Panc1 (cell line): ENCODE results near the gene CNTRL. TPM values are rescaled to one million over a fixed set of nuclear protein-coding genes. Genes with fewer than 3 reads are reported as not detected.

Source experiments
- ATAC-seq: fragments of 200-7000 bp; cut with Tn5 transposase; 2 replicates; pipeline ENCODE4 v1.9.1; 2020; ENCODE audit warnings: mild to moderate bottlenecking, moderate library complexity
- BruUV-seq: library from RNA; stranded (reverse); fragments of 400-500 nt; replicated peaks from 2 replicates; lab custom pipeline; 2021; lab: Mats Ljungman, UMichigan
- CTCF ChIA-PET: fragments of 300-600 bp; sonication (Branson Sonifier 250); formaldehyde crosslinking; loops from one replicate; lab custom pipeline; 2022; ENCODE audit warnings: antibody characterized with exemption; lab: Charles Lee
- POLR2A ChIA-PET: fragments of 300-600 bp; sonication (Branson Sonifier 250); formaldehyde crosslinking; loops from one replicate; lab custom pipeline; 2022; ENCODE audit warnings: antibody characterized with exemption; lab: Charles Lee
- DNase-seq: peaks from one replicate; pipeline ENCODE4 v3.0.0-alpha.2; 2010; ENCODE audit warnings: low read depth, low spot score
- H3K27ac ChIP-seq: 2 replicates; pipeline ENCODE4 v1.5.1; 2011; ENCODE audit warnings: mild to moderate bottlenecking, low read length, inconsistent platforms
- H3K27me3 ChIP-seq: fragments of 200-500 bp; sonication (Bioruptor generic); 2 replicates; pipeline ENCODE4 v1.6.0; 2014; ENCODE audit warnings: low read length, inconsistent platforms; ENCODE audit not compliant: control insufficient read depth, insufficient read depth
- H3K36me3 ChIP-seq: fragments of 200-500 bp; sonication (Bioruptor generic); 2 replicates; pipeline ENCODE4 v1.5.1; 2014; ENCODE audit warnings: inconsistent platforms, mild to moderate bottlenecking, low read length, moderate library complexity; ENCODE audit not compliant: control insufficient read depth, insufficient read depth
- H3K4me1 ChIP-seq: 2 replicates; pipeline ENCODE4 v1.5.1; 2011; ENCODE audit warnings: inconsistent platforms, mild to moderate bottlenecking, low read length, moderate library complexity; ENCODE audit not compliant: control insufficient read depth, insufficient read depth
- H3K4me3 ChIP-seq, 2 experiments: 2 replicates each; pipeline ENCODE4 v1.5.1; 2011 to 2012; ENCODE audit warnings: low read depth in 2 of 2, low read length in 2 of 2, mild to moderate bottlenecking in 2 of 2, inconsistent platforms in 1 of 2, moderate library complexity in 1 of 2
- H3K9me3 ChIP-seq: fragments of 200-500 bp; sonication (Bioruptor generic); 2 replicates; pipeline ENCODE4 v1.5.1; 2014; ENCODE audit warnings: low read depth, mild to moderate bottlenecking, inconsistent platforms, low read length, moderate library complexity; ENCODE audit not compliant: control insufficient read depth, insufficient read depth
- CTCF ChIP-seq: fragments of 450-650 bp; IDR thresholded peaks from 2 replicates; pipeline ENCODE4 v1.5.1; 2017; ENCODE audit warnings: mild to moderate bottlenecking
- POLR2AphosphoS5 ChIP-seq: IDR thresholded peaks from 2 replicates; pipeline ENCODE4 v1.6.1; 2012; ENCODE audit warnings: mild to moderate bottlenecking, low read depth, low read length, moderate library complexity
- REST ChIP-seq, 2 experiments: IDR thresholded peaks; 2 replicates each; pipeline ENCODE4 v1.6.1; 2011 to 2012; ENCODE audit warnings: low read depth in 2 of 2, control low read depth in 1 of 2, low read length in 1 of 2, mild to moderate bottlenecking in 1 of 2, moderate library complexity in 1 of 2; ENCODE audit not compliant: insufficient read depth in 1 of 2
- SIN3A ChIP-seq: IDR thresholded peaks from 2 replicates; pipeline ENCODE4 v1.6.1; 2012; ENCODE audit warnings: low read depth, mild to moderate bottlenecking, low read length, moderate library complexity, borderline replicate concordance; ENCODE audit not compliant: insufficient read depth
- TCF7L2 ChIP-seq: IDR thresholded peaks from 2 replicates; pipeline ENCODE4 v1.6.1; 2011; ENCODE audit warnings: mild to moderate bottlenecking, low read depth, low read length, inconsistent platforms
- in situ Hi-C: cut with HindIII; loops from 2 replicates; pipeline ENCODE4 v1.10.0; 2016; ENCODE audit warnings: low sequenced_read_pairs, low pct_unique_long_range_greater_than_20kb
- intact Hi-C: fragments of 100-400 bp; cut with micrococcal nuclease; formaldehyde crosslinking; loops from one replicate; pipeline ENCODE4 v1.10.0; 2022; ENCODE audit not compliant: unreplicated experiment
- total RNA-seq: library from RNA; stranded (reverse); gene quantifications from one replicate; pipeline ENCODE4 v1.2.1, GENCODE V29; 2021; ENCODE audit not compliant: unreplicated experiment

The CNTRL gene
- total RNA-seq, 1 experiment from 2014 or later, result 11.5 TPM

DNA sequence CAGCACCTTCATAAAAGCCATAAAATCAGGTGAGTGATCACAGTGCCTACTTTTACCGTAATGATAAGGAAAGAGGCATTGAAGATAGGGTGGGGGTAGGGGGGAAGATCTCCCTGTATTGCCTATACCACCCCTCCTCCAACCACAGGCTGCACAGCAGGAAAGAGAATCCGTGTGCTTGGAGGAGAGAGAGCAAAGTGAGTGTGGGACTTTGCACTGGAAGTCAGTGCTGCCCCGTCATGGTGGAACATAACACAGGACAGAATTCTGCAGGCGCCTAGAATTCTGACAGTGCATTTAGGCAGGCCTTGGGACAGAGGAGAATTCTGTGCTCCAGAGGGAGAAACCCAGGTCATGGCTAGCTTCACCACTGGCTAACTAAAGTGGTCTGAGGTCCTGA, 21.2 kb upstream of the CNTRL start:
- POLR2A ChIA-PET, result no interaction called here
- no peak overlapping the region for H3K4me3 ChIP-seq

DNA sequence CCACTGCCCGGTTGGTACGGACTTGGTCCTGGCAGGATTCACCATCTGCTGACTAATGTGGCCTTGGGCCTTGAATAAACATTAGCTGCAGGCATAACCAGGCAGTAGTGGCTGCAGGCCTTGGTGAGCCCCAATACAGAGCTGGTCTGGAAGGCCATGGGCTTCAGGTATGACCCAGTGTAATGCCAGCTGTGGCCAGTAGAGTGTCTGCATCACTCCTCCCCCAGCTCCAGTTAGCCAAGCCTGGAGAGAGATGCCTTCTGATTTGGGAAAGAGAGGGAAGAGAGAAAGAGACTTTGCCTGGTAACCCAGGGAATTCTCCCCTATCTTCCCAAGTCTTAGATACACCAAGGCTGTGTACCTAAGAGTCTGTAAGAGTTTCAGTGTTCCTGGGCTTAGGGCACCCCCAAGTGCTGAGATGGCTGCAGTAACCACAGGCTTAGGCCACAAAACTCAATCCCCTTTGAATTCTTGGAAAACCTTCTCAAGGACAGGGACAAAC, 19.1 kb upstream of the CNTRL start:
- ATAC-seq (peak; percentile 73; the same call in 1 of the 2 replicates), DNase-seq (no peak)
- H3K9me3 ChIP-seq, result no peaks in the 10 kb centered on the region
- intact Hi-C loops (no loop called here), in situ Hi-C loops (no loop called here)
- no peaks in the 10 kb centered on the region for H3K4me1 ChIP-seq
- H3K27me3 ChIP-seq, result no peaks in the 10 kb centered on the region
- ChIA-PET CTCF (no interaction called here), POLR2A (no interaction called here)
- no peak for TF ChIP-seq REST (IDR thresholded peaks at IDR 0.05; ENCODE audit: insufficient read depth in 1 of 2, low read depth in 2 of 2, low read length in 1 of 2)
- no peak for TF ChIP-seq TCF7L2
- TF ChIP-seq CTCF, result peak; percentile 44
- no peak for TF ChIP-seq POLR2AphosphoS5
- TF ChIP-seq SIN3A, result no peak
- H3K4me3 ChIP-seq, result no peak overlapping the region
- H3K36me3 ChIP-seq, result no peaks in the 10 kb centered on the region; the same call in 1 of the 2 replicates
- no TSS peak for BruUV-seq
- no peak overlapping the region for H3K27ac ChIP-seq

More for the DNA sequence above, 21.2 kb upstream of the CNTRL start:
- no peaks in the 10 kb centered on the region; the same call in 1 of the 2 replicates for H3K36me3 ChIP-seq
- ATAC-seq (no peak), DNase-seq (no peak)
- TF ChIP-seq SIN3A (no peak), REST (IDR thresholded peaks at IDR 0.05; ENCODE audit: insufficient read depth in 1 of 2, low read depth in 2 of 2, low read length in 1 of 2) (no peak), CTCF (no peak), POLR2AphosphoS5 (no peak), TCF7L2 (no peak)
- in situ Hi-C loops, result no loop called here
- no peaks in the 10 kb centered on the region for H3K4me1 ChIP-seq
- no peaks in the 10 kb centered on the region for H3K9me3 ChIP-seq
- no peak overlapping the region for H3K27ac ChIP-seq
- CTCF ChIA-PET, result no interaction called here
- intact Hi-C loops, result no loop called here
- H3K27me3 ChIP-seq, result no peaks in the 10 kb centered on the region
- BruUV-seq, result no TSS peak
